Astrocyte of the cerebellum (primary cell): ENCODE results near the gene CREB3L1.

Experiments used
- DNase-seq: peaks from one replicate; pipeline ENCODE4 v3.0.0-alpha.2; 2011; ENCODE audit warnings: low read depth
- H3K4me3 ChIP-seq: 2 replicates; pipeline ENCODE4 v1.5.1; 2011; ENCODE audit warnings: mild to moderate bottlenecking, low read depth, low read length, moderate library complexity
- in situ Hi-C: cut with HindIII; loops from 2 replicates; pipeline ENCODE4 v1.10.0; 2017; ENCODE audit warnings: low sequenced_read_pairs
- TF ChIP-seq, protein P1 (sequence below): IDR thresholded peaks from 2 replicates; pipeline ENCODE4 v1.5.1; 2012; ENCODE audit warnings: low read length, low read depth, moderate library complexity, mild to moderate bottlenecking; ENCODE audit errors: missing control alignments

The CREB3L1 gene

DNA sequence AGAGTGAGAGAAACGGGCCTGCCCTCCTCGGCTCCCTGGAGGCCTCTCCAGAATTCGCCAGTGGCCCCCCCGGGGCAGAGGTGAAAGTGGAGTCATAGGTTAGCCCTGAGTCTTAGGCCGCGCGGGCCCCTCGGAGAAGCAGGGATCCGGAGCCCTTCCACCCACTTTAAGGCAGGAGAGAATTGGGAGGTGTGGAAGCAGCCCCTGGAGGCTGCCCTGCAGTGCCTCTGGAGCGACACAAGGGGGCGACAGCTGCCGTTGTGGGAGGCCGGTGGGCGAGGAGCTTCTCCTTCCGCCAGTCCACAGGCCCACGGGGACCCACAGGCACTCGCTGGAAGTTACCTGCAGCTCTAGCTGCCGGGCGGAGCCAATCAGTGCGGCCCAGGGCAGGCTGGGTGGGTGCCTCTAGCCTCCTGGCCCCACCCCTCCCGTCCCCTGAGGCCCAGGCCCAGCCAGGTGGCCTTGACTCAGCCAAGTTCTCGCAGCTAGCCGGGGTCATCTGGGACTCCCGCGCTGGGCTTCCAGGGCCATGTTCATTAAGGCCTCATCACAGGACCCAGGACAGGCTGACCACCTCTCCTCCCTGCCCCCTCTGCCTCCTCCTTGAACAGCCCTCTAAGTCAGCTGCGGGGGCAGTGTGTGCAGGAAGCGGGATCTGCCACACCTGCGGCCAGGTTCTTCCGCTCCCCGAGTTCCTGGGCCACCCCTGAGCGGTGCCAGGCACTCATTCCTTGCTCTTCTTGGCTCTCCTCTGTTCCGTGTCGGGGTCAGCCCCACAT lies 74.8 kb downstream of the CREB3L1 start:
- DNase-seq: no peak
- in situ Hi-C loops: no loop called here
- no peak overlapping the region for H3K4me3 ChIP-seq
- TF ChIP-seq, protein P1, sequence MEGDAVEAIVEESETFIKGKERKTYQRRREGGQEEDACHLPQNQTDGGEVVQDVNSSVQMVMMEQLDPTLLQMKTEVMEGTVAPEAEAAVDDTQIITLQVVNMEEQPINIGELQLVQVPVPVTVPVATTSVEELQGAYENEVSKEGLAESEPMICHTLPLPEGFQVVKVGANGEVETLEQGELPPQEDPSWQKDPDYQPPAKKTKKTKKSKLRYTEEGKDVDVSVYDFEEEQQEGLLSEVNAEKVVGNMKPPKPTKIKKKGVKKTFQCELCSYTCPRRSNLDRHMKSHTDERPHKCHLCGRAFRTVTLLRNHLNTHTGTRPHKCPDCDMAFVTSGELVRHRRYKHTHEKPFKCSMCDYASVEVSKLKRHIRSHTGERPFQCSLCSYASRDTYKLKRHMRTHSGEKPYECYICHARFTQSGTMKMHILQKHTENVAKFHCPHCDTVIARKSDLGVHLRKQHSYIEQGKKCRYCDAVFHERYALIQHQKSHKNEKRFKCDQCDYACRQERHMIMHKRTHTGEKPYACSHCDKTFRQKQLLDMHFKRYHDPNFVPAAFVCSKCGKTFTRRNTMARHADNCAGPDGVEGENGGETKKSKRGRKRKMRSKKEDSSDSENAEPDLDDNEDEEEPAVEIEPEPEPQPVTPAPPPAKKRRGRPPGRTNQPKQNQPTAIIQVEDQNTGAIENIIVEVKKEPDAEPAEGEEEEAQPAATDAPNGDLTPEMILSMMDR: peak; percentile 76

DNA sequence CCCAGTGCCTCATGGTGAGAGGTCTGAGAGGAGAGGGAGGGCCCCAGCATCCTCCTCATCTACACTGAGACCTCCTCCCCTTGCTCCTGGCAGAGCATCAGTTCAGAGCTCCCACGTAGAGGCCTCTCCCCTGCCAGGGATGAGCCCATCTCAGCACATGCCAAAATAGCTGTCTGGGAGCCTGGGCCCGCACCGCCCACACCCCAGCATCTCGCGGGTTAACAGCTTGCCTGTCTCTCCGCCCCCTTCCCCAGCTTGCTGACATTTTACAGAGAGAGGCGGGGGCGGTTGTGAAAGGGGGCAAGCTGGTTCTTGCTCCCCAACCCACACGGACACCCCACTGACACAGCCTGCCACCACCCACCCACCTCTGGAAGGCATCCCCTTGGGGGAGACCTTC lies 76.2 kb downstream of the CREB3L1 start:
- TF ChIP-seq, protein P1: no peak
- DNase-seq: no peak
- in situ Hi-C loops: no loop called here
- H3K4me3 ChIP-seq: no peak overlapping the region

- DNase-seq: no peak
- TF ChIP-seq, protein P1: no peak
- in situ Hi-C loops: no loop called here
- H3K4me3 ChIP-seq: no peak overlapping the region
Observed at GRCh38 chr11:46356924-46357482, 79.5 kb downstream of the CREB3L1 start.

DNA sequence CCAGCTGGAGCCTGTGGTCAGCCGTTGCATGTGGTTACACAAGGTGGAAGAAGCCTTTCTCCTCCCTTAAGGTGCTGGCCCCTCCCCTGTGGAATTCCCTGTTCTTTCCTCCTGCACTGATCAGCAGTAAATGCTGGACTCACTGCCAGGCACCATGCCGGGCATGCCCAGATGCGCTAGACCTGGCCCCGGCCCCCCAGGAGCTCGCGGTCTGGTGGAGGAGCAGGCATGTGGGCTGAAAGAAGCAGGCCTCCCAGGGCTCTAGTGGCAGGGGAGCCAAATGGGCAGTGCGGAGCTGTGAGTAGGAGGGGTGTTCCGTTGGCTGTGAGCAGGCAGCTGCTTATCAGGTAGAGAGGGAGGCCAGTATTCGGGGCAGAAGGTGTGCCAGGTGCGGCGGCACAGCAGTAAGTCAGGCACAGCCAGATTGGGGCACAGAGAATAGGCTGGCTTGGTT lies 80.0 kb downstream of the CREB3L1 start:
- no peak overlapping the region for H3K4me3 ChIP-seq
- TF ChIP-seq, protein P1: no peak
- in situ Hi-C loops: no loop called here
- DNase-seq: no peak

DNA sequence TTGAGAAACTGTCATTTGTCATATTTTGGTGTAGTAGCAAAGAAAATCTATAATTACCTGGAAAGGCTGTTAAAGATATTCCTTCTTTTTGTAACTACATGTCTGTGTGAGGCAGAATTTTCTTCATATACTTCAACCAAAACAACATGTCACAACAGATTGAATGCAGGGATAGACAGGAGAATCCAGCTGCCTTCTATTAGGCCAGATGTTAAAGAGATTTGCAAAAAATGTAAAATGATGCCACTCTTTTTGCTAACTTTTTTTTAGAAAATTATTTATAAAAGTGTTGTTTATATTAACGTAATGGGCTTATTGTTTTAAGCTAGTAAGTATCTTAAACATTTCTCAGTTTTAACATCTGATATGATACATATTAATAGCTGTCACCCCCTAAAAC lies 82.5 kb downstream of the CREB3L1 start:
- DNase-seq: no peak
- in situ Hi-C loops: no loop called here
- H3K4me3 ChIP-seq: no peak overlapping the region
- TF ChIP-seq, protein P1: no peak

DNA sequence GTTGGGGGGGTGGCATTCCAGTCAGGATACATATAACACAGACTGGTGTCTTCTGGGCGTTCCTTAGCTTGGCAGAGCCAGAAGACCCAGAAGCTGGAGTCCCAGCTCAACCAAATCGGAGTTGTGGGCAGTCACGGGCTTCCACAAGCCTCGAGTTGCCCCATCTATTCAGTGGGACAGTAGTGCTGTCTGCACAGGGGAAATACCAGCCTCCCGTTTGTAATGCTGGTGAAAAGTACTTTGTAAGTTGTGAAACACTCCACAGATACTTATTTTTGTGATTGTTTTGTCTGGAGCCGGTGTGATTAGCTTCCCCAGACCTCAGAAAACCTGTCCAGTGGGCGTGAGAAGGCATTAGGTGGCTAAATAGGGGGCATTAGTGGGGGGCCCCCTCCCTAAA lies 83.4 kb downstream of the CREB3L1 start:
- in situ Hi-C loops: no loop called here
- TF ChIP-seq, protein P1: no peak
- H3K4me3 ChIP-seq: no peak overlapping the region
- no peak for DNase-seq
